Fibroblast of villous mesenchyme (primary cell): ENCODE measurements around the gene TLCD4. TPM values are rescaled to one million over a fixed set of nuclear protein-coding genes. Genes with fewer than 3 reads are reported as not detected.

Experiments used
- DNase-seq: peaks from one replicate; pipeline ENCODE4 v3.0.0-alpha.2; 2010; ENCODE audit warnings: low read depth
- H3K4me3 ChIP-seq: 2 replicates; pipeline ENCODE4 v1.5.1; 2011; ENCODE audit warnings: low read depth, mild to moderate bottlenecking, low read length
- total RNA-seq: library from RNA; depleted of rRNA; stranded (reverse); fragments of >200 nt; gene quantifications from 2 replicates; pipeline ENCODE4 v1.2.3, GENCODE V29; 2012
- TF ChIP-seq, protein P1 (sequence below): IDR thresholded peaks from 2 replicates; pipeline ENCODE4 v1.5.1; 2012; ENCODE audit warnings: low read depth, mild to moderate bottlenecking, low read length; ENCODE audit not compliant: insufficient read depth

Gene TLCD4
- total RNA-seq, 1 donor: 0.86 TPM

DNA sequence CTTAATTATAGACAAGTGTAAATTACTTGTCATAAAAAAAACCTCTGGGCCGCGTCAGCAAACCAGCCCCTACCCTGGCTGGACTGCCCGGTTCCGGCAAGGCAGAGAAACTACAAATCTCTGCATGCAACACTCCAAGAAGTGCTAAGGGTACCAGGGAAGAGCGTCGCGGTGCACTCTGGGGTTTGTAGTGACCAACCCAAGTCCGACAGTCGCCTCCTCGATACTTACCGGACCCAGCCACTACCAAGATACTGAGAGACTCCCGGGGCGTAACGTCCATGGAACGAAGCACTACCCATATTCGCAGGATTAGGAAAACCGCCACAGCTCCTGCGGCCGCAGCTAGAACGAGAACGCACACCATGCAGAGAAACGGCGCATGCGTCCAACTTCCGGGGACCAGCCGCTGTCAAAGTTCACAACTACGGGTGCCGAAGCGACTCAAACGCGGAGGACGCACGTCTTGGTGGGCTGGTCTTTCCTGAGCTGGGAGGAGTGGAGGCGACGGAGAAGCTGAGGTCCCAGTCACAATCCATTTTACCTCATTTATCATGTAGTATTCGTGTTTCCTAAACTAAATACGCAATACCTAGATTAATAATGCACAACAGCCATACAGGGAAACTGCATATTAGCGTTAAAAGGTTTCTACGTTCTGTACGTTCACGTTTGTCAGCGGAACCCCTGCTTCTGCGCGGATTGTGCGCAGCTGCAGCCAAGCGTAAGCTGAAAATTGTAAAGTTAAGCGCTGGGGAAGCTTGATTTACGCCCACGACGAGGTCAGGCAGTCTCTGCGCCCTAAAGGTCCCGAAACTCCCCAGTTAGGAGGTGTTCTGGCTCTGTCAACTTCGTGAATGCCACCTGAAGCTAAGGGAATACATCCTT, 44.4 kb upstream of the TLCD4 start, which contains the start of gene ALG14:
Gene ALG14, minus strand, starts transcription at position 420 of the 888 bp plus-strand sequence. Its CDS starts 53 bp downstream, at position 367.
- peak within 1 kb of the TSS; percentile 76 for H3K4me3 ChIP-seq
- DNase-seq: peak; percentile 96
- TF ChIP-seq, protein P1, sequence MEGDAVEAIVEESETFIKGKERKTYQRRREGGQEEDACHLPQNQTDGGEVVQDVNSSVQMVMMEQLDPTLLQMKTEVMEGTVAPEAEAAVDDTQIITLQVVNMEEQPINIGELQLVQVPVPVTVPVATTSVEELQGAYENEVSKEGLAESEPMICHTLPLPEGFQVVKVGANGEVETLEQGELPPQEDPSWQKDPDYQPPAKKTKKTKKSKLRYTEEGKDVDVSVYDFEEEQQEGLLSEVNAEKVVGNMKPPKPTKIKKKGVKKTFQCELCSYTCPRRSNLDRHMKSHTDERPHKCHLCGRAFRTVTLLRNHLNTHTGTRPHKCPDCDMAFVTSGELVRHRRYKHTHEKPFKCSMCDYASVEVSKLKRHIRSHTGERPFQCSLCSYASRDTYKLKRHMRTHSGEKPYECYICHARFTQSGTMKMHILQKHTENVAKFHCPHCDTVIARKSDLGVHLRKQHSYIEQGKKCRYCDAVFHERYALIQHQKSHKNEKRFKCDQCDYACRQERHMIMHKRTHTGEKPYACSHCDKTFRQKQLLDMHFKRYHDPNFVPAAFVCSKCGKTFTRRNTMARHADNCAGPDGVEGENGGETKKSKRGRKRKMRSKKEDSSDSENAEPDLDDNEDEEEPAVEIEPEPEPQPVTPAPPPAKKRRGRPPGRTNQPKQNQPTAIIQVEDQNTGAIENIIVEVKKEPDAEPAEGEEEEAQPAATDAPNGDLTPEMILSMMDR: no peak

DNA sequence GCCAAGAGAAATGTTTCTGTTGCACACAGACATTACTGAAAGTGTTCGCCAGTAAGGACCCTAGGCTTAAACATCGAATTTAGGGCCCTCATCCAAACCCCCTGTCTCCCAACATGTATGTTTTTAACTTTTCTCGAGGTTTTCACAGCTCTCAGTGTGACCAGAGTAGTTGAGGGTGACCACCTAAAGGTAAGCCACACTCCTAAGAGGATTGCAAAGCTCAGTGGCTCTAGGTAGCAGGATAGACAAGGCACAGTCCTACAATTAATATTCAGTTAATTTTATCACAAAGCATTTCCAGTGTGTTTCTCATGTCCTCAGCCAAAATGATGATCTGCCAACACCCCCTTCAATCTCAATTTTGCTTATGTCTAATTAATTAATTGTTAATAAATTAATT, 43.7 kb upstream of the TLCD4 start:
- TF ChIP-seq, protein P1: no peak
- no peak for DNase-seq
- peak overlapping the region; percentile 76 for H3K4me3 ChIP-seq

DNA sequence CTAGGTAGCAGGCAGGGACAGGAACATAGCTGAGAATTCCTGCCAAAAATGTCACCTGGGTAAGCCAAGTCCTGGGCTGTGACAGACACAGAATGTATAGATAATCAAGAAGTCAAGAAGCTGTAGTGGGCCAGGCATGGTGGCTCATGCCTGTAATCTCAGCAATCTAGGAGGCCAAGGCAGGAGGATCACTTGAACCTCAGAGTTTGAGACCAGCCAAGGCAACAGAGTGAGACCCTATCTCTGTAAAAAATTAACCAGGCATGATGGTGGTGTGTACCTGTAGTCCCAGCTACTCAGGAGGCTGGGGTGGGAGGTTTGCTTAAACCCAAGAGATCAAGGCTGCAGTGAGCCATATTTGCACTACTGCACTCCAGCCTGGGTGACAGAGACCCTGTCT, 41.1 kb upstream of the TLCD4 start:
- no peak for DNase-seq
- TF ChIP-seq, protein P1: no peak
- no peak overlapping the region for H3K4me3 ChIP-seq

DNA sequence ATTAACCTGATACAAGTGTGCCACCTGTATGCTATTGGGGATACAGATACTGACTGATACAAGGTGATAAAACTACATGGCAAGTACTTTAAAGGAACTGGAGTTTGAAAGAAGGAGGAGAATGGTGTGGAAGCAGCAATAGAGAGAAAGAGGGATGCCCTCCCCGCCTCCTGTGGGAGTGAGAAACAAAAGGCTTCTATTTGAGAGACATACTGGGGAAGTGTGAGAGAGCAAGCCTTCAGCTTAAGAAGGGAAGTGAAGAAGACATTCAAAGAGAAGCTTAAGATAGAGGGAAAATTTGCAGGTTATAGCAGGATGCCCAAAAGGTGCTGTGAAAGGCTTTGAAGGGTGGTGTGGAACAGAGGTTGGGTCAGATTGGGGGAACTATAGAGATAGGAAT, 36.7 kb upstream of the TLCD4 start:
- DNase-seq: no peak
- no peak overlapping the region for H3K4me3 ChIP-seq
- TF ChIP-seq, protein P1: no peak

DNA sequence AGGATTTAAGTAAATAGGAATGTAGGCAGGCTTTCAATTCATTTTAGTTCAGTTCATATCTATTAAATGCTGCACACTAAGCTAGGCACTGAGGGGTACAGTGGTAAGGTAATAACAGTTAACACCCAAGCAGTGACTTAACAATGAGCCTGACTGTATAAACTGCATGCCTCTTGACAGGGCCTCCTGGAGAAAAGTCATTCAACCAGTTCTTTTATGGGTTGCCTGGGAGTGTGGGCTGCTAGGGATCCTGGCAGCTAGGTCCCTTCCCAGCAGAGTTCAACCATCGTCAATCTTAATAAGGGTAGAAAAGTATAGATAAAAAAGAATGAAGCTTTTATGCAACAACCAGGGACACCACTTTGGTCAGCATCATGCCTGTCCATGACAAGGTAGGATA, 36.3 kb upstream of the TLCD4 start:
- TF ChIP-seq, protein P1: no peak
- no peak overlapping the region for H3K4me3 ChIP-seq
- DNase-seq: no peak

DNA sequence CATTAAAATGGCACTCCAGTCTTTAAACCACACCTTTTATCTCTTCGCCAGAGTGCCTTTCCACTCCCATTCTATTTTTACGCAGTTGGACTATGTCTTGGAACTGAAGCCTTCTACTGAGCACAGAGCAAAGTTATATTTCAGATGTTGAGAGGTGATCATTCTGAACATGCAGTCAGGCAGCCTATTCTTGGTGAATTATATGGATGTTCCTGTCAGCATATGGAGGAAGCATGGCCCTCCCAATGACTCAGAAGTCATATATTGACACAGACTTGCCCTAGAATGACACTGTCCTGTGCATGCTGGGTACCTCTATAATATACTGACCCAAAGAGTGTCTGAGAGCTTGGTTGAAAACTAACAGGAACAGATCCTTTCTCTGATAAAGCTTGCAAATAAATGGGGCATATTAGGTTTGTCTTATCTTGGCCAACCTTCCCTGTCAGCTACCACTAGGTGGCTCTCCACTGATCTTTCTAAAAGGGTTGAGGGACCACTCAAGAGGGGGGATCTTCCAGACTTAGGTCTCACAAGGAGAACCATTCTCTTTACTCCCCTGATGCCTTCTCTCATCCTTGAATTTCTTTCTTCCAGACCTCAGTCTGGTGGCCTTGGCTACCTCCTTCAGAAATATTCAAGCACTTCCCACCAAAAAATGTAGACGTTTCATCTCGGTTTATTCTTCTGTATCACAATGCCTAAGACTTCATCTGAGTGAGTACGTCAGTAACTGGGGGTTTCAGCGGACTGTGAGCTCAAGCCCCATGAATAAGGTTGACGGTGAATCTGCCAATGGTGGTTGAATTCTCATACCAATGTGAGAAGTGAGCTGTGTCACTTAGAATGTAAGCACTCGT, 32.6 kb upstream of the TLCD4 start:
- TF ChIP-seq, protein P1: peak; percentile 73
- H3K4me3 ChIP-seq: no peak overlapping the region
- peak; percentile 35 for DNase-seq
